Nephron progenitor cell (in vitro differentiated cells): Measurements from ENCODE around the gene ITGB2.

Experiments
- DNase-seq: peaks from one replicate; pipeline ENCODE4 v3.0.0; 2021
- H3K27ac Mint-ChIP-seq: 2 replicates; pipeline ENCODE4 v1.8.0; 2021; ENCODE audit warnings: mild to moderate bottlenecking, moderate library complexity, mixed read lengths
- H3K27me3 Mint-ChIP-seq: 2 replicates; pipeline ENCODE4 v1.8.0; 2021; ENCODE audit warnings: mild to moderate bottlenecking, low read depth, mixed read lengths; ENCODE audit not compliant: poor library complexity
- H3K36me3 Mint-ChIP-seq: 2 replicates; pipeline ENCODE4 v1.8.0; 2021; ENCODE audit warnings: low read depth, mixed read lengths
- H3K4me1 Mint-ChIP-seq: 2 replicates; pipeline ENCODE4 v1.8.0; 2021; ENCODE audit warnings: mixed read lengths
- H3K4me3 Mint-ChIP-seq: 2 replicates; pipeline ENCODE4 v1.8.0; 2021; ENCODE audit warnings: mild to moderate bottlenecking, moderate library complexity, mixed read lengths
- H3K9me3 Mint-ChIP-seq: 2 replicates; pipeline ENCODE4 v1.8.0; 2021; ENCODE audit warnings: mild to moderate bottlenecking, moderate library complexity, mixed read lengths
- CTCF ChIP-seq: fragments of 200-600 bp; sonication (generic); IDR thresholded peaks from 2 replicates; pipeline ENCODE4 v1.5.0; 2021; ENCODE audit warnings: antibody characterized with exemption

ITGB2 gene

GRCh38 chr21:44876849-44877575, 43.7 kb downstream of the ITGB2 start:
- H3K36me3 Mint-ChIP-seq, result no peaks in the 10 kb centered on the region
- no peak for TF ChIP-seq CTCF
- H3K4me1 Mint-ChIP-seq, result peaks cover 39% of the 10 kb centered on the region
- DNase-seq, result no peak
- peaks cover 72% of the 10 kb centered on the region for H3K27me3 Mint-ChIP-seq
- H3K9me3 Mint-ChIP-seq, result peaks cover 4% of the 10 kb centered on the region
- H3K27ac Mint-ChIP-seq, result no peak overlapping the region
- H3K4me3 Mint-ChIP-seq, result no peak overlapping the region

- Mint-ChIP-seq H3K36me3 (peaks cover 7% of the 10 kb centered on the region), H3K27ac (no peak overlapping the region), H3K4me1 (peaks cover 43% of the 10 kb centered on the region), H3K4me3 (peak overlapping the region; percentile 83), H3K9me3 (peaks cover 4% of the 10 kb centered on the region), H3K27me3 (peaks cover 63% of the 10 kb centered on the region)
- TF ChIP-seq CTCF, result no peak
- no peak for DNase-seq
Measured at GRCh38 chr21:44875316-44875700, 45.4 kb downstream of the ITGB2 start.

- H3K4me3 Mint-ChIP-seq, result peak overlapping the region; percentile 83
- peaks cover 49% of the 10 kb centered on the region for H3K4me1 Mint-ChIP-seq
- peaks cover 59% of the 10 kb centered on the region for H3K27me3 Mint-ChIP-seq
- peaks cover 4% of the 10 kb centered on the region for H3K9me3 Mint-ChIP-seq
- DNase-seq, result peak; percentile 31
- TF ChIP-seq CTCF, result no peak
- no peak overlapping the region for H3K27ac Mint-ChIP-seq
- peaks cover 7% of the 10 kb centered on the region for H3K36me3 Mint-ChIP-seq
Measured at GRCh38 chr21:44874497-44875315, 46.0 kb downstream of the ITGB2 start.

- peaks cover 4% of the 10 kb centered on the region for H3K9me3 Mint-ChIP-seq
- H3K36me3 Mint-ChIP-seq, result peaks cover 7% of the 10 kb centered on the region
- TF ChIP-seq CTCF, result no peak
- no peak overlapping the region for H3K27ac Mint-ChIP-seq
- H3K27me3 Mint-ChIP-seq, result peaks cover 53% of the 10 kb centered on the region
- peaks cover 52% of the 10 kb centered on the region for H3K4me1 Mint-ChIP-seq
- no peak for DNase-seq
- peak overlapping the region; percentile 83 for H3K4me3 Mint-ChIP-seq
Measured at GRCh38 chr21:44874240-44874496, 46.5 kb downstream of the ITGB2 start.

GRCh38 chr21:44873356-44874239, 47.1 kb downstream of the ITGB2 start, which contains the start of gene PTTG1IP:
Gene PTTG1IP (minus strand): TSS chr21:44873690. CDS start chr21:44873616, 74 bp downstream.
- Mint-ChIP-seq H3K9me3 (peaks cover 4% of the 10 kb centered on the region), H3K27me3 (peaks cover 49% of the 10 kb centered on the region), H3K27ac (peak within 1 kb of the TSS; percentile 61)

More at GRCh38 chr21:44873356-44874239, 47.1 kb downstream of the ITGB2 start, which contains the start of gene PTTG1IP:
- TF ChIP-seq CTCF, result no peak
- DNase-seq, result peak; percentile 100
- H3K4me3 Mint-ChIP-seq, result peak within 1 kb of the TSS; percentile 98
- H3K36me3 Mint-ChIP-seq, result peaks cover 11% of the 10 kb centered on the region
- peaks cover 58% of the 10 kb centered on the region for H3K4me1 Mint-ChIP-seq
